H9 (cell line): ENCODE data around the gene WDSUB1. TPM values are rescaled to one million over a fixed set of nuclear protein-coding genes. Genes with fewer than 3 reads are reported as not detected.

ENCODE experiments used
- DNase-seq: peaks from one replicate; pipeline ENCODE4 v3.0.0-alpha.2; 2017
- H2AFZ ChIP-seq: one replicate; pipeline ENCODE4 v1.6.1; 2013; ENCODE audit warnings: mild to moderate bottlenecking, low read length, control low read depth, moderate library complexity
- H2AK5ac ChIP-seq: 2 replicates; pipeline ENCODE4 v1.6.1; 2013; ENCODE audit warnings: low read length, control low read depth, mixed read lengths; ENCODE audit not compliant: insufficient read length
- H2BK120ac ChIP-seq: one replicate; pipeline ENCODE4 v1.6.1; 2013; ENCODE audit warnings: low read depth, mild to moderate bottlenecking, low read length, control low read depth, inconsistent platforms; ENCODE audit not compliant: poor library complexity, severe bottlenecking
- H2BK12ac ChIP-seq: 2 replicates; pipeline ENCODE4 v1.6.1; 2013; ENCODE audit warnings: low read length, control low read depth, mixed read lengths, low read depth; ENCODE audit not compliant: insufficient read length
- H2BK15ac ChIP-seq: 2 replicates; pipeline ENCODE4 v1.6.1; 2013; ENCODE audit warnings: low read depth, low read length, control low read depth
- H2BK20ac ChIP-seq: one replicate; pipeline ENCODE4 v1.6.1; 2013; ENCODE audit warnings: low read depth, mild to moderate bottlenecking, low read length, control low read depth, inconsistent platforms; ENCODE audit not compliant: poor library complexity, severe bottlenecking
- H2BK5ac ChIP-seq: 2 replicates; pipeline ENCODE4 v1.6.1; 2013; ENCODE audit warnings: low read length, control low read depth, mixed read lengths; ENCODE audit not compliant: insufficient read length
- H3K14ac ChIP-seq: 2 replicates; pipeline ENCODE4 v1.6.1; 2013; ENCODE audit warnings: low read length, control low read depth; ENCODE audit not compliant: insufficient read depth
- H3K18ac ChIP-seq: 2 replicates; pipeline ENCODE4 v1.6.1; 2013; ENCODE audit warnings: low read depth, mild to moderate bottlenecking, mixed read lengths, low read length, control low read depth; ENCODE audit not compliant: insufficient read length
- H3K23ac ChIP-seq: 2 replicates; pipeline ENCODE4 v1.6.1; 2013; ENCODE audit warnings: low read length, control low read depth, mixed read lengths, low read depth; ENCODE audit not compliant: insufficient read length
- H3K23me2 ChIP-seq: 2 replicates; pipeline ENCODE4 v1.6.1; 2013; ENCODE audit warnings: low read depth, mild to moderate bottlenecking, mixed read lengths, low read length, control low read depth; ENCODE audit not compliant: insufficient read length, poor library complexity, severe bottlenecking
- H3K27ac ChIP-seq: 2 replicates; pipeline ENCODE4 v1.5.1; 2013; ENCODE audit warnings: low read length, control low read depth, mixed read lengths, low read depth; ENCODE audit not compliant: insufficient read length
- H3K27me3 ChIP-seq: 2 replicates; pipeline ENCODE4 v1.6.1; 2013; ENCODE audit warnings: low read length, control low read depth, inconsistent platforms; ENCODE audit not compliant: insufficient read depth
- H3K4ac ChIP-seq: 2 replicates; pipeline ENCODE4 v1.6.1; 2013; ENCODE audit warnings: low read depth, mild to moderate bottlenecking, control low read depth, inconsistent platforms, low read length, moderate library complexity
- H3K4me1 ChIP-seq: 2 replicates; pipeline ENCODE4 v1.6.1; 2013; ENCODE audit warnings: low read length, control low read depth, inconsistent platforms; ENCODE audit not compliant: insufficient read depth
- H3K4me2 ChIP-seq: 2 replicates; pipeline ENCODE4 v1.6.1; 2013; ENCODE audit warnings: low read length, control low read depth, mixed read lengths; ENCODE audit not compliant: insufficient read length, insufficient read depth
- H3K56ac ChIP-seq: 2 replicates; pipeline ENCODE4 v1.6.1; 2013; ENCODE audit warnings: low read depth, mild to moderate bottlenecking, mixed read lengths, low read length, control low read depth; ENCODE audit not compliant: insufficient read length
- H3K79me1 ChIP-seq: 2 replicates; pipeline ENCODE4 v1.6.1; 2013; ENCODE audit warnings: low read depth, mild to moderate bottlenecking, moderate library complexity, low read length, control low read depth, inconsistent platforms; ENCODE audit not compliant: insufficient read depth, poor library complexity, severe bottlenecking
- H3K79me2 ChIP-seq: 2 replicates; pipeline ENCODE4 v1.6.1; 2013; ENCODE audit warnings: low read length, control low read depth, inconsistent platforms; ENCODE audit not compliant: insufficient read depth
- H3K9ac ChIP-seq: 2 replicates; pipeline ENCODE4 v1.6.1; 2013; ENCODE audit warnings: low read length, control low read depth, mixed read lengths; ENCODE audit not compliant: insufficient read length; ENCODE audit errors: extremely low read depth
- H3K9me3 ChIP-seq: one replicate; pipeline ENCODE4 v1.6.1; 2013; ENCODE audit warnings: low read depth, low read length, inconsistent platforms; ENCODE audit not compliant: control insufficient read depth
- H3T11ph ChIP-seq: one replicate; pipeline ENCODE4 v1.6.1; 2013; ENCODE audit warnings: mild to moderate bottlenecking, low read length, control low read depth, inconsistent platforms
- H4K20me1 ChIP-seq: one replicate; pipeline ENCODE4 v1.6.1; 2013; ENCODE audit not compliant: control insufficient read depth, insufficient read length, insufficient read depth
- H4K5ac ChIP-seq: 2 replicates; pipeline ENCODE4 v1.6.1; 2013; ENCODE audit warnings: low read depth, mild to moderate bottlenecking, mixed read lengths, low read length, control low read depth; ENCODE audit not compliant: insufficient read length
- H4K8ac ChIP-seq: replicated peaks from 2 replicates; pipeline ENCODE4 v1.6.1; 2013; ENCODE audit warnings: low read length, control low read depth, mixed read lengths, low read depth; ENCODE audit not compliant: insufficient read length
- H4K91ac ChIP-seq: 2 replicates; pipeline ENCODE4 v1.6.1; 2013; ENCODE audit warnings: low read depth, mild to moderate bottlenecking, moderate library complexity, mixed read lengths, low read length, control low read depth; ENCODE audit not compliant: insufficient read length
- H3K27ac Mint-ChIP-seq, 3 experiments: 2 replicates in 2 of 3; 3 replicates in 1 of 3; pipeline ENCODE4 v1.8.0; 2020 to 2021; ENCODE audit warnings: mixed read lengths in 3 of 3, mild to moderate bottlenecking in 1 of 3, moderate library complexity in 1 of 3
- H3K27me3 Mint-ChIP-seq: 2 replicates; pipeline ENCODE4 v1.8.0; 2021; ENCODE audit warnings: low read depth, mild to moderate bottlenecking, moderate library complexity, mixed read lengths
- H3K36me3 Mint-ChIP-seq, 3 experiments: 2 replicates in 2 of 3; 3 replicates in 1 of 3; pipeline ENCODE4 v1.8.0; 2020 to 2021; ENCODE audit warnings: low read depth in 3 of 3, mixed read lengths in 3 of 3; ENCODE audit not compliant: insufficient read depth in 1 of 3
- H3K4me1 Mint-ChIP-seq, 2 experiments: 2 replicates each; pipeline ENCODE4 v1.8.0; 2020; ENCODE audit warnings: mixed read lengths in 2 of 2
- H3K4me3 Mint-ChIP-seq, 2 experiments: 2 replicates in 1 of 2; 3 replicates in 1 of 2; pipeline ENCODE4 v1.8.0; 2020 to 2021; ENCODE audit warnings: mild to moderate bottlenecking in 2 of 2, mixed read lengths in 2 of 2, moderate library complexity in 1 of 2
- H3K9me3 Mint-ChIP-seq, 2 experiments: 2 replicates in 1 of 2; 3 replicates in 1 of 2; pipeline ENCODE4 v1.8.0; 2020; ENCODE audit warnings: mild to moderate bottlenecking in 2 of 2, mixed read lengths in 2 of 2, moderate library complexity in 1 of 2
- WGBS: extraction: QIAGEN DNeasy Blood & Tissue Kit; methylation state at CpG from one replicate; pipeline ENCODE4 v1.1.7; 2013; ENCODE audit warnings: missing lambda C conversion rate, low lambda C conversion rate, mixed read lengths; ENCODE audit not compliant: insufficient read length; ENCODE audit errors: extremely low coverage; 5-methylcytosine and 5-hydroxymethylcytosine counted together
- total RNA-seq: library from RNA; stranded (reverse); gene quantifications from 2 replicates; pipeline ENCODE4 v1.2.1, GENCODE V29; 2021
- TF ChIP-seq, protein P1 (sequence below): fragments of 200-600 bp; sonication (generic); conservative IDR thresholded peaks from 3 replicates; pipeline ENCODE4 v1.8.0; 2021; ENCODE audit warnings: antibody characterized with exemption, mild to moderate bottlenecking

Gene WDSUB1
- total RNA-seq, 1 experiment from 2014 or later: 5.5 TPM

- Histone ChIP-seq H3K4ac (no peak overlapping the region), H3K27me3 (no peaks in the 10 kb centered on the region), H3K14ac (no peak overlapping the region), H2BK15ac (no peak overlapping the region), H2AK5ac (no peak overlapping the region), H3K23ac (no peak overlapping the region), H2BK20ac (no peak overlapping the region), H2BK5ac (no peak overlapping the region), H3K4me1 (no peaks in the 10 kb centered on the region), H3K79me2 (no peaks in the 10 kb centered on the region), H3K9ac (no peak overlapping the region), H4K8ac (no peak overlapping the region), H3K9me3 (no peaks in the 10 kb centered on the region), H2BK120ac (no peak overlapping the region), H4K20me1 (no peaks in the 10 kb centered on the region), H2AFZ (no peak overlapping the region), H3K4me2 (no peak overlapping the region), H2BK12ac (no peak overlapping the region), H3K79me1 (no peaks in the 10 kb centered on the region), H4K5ac (no peak overlapping the region), H3K27ac (no peak overlapping the region), H3T11ph (no peak overlapping the region), H4K91ac (no peak overlapping the region), H3K23me2 (no peaks in the 10 kb centered on the region), H3K56ac (no peak overlapping the region), H3K18ac (no peak overlapping the region)
- WGBS: no CpG with 5 or more reads among the region's 14 CpGs
- H3K27ac Mint-ChIP-seq: peak overlapping the region in 2 of 3 experiments; percentile 19 to 37; a peak in 2 of 7 replicates
- H3K27me3 Mint-ChIP-seq: peaks cover 2% of the 10 kb centered on the region; the same call in 1 of the 2 replicates
- no peaks in the 10 kb centered on the region for H3K9me3 Mint-ChIP-seq
- H3K4me3 Mint-ChIP-seq: no peak overlapping the region
- TF ChIP-seq, protein P1, sequence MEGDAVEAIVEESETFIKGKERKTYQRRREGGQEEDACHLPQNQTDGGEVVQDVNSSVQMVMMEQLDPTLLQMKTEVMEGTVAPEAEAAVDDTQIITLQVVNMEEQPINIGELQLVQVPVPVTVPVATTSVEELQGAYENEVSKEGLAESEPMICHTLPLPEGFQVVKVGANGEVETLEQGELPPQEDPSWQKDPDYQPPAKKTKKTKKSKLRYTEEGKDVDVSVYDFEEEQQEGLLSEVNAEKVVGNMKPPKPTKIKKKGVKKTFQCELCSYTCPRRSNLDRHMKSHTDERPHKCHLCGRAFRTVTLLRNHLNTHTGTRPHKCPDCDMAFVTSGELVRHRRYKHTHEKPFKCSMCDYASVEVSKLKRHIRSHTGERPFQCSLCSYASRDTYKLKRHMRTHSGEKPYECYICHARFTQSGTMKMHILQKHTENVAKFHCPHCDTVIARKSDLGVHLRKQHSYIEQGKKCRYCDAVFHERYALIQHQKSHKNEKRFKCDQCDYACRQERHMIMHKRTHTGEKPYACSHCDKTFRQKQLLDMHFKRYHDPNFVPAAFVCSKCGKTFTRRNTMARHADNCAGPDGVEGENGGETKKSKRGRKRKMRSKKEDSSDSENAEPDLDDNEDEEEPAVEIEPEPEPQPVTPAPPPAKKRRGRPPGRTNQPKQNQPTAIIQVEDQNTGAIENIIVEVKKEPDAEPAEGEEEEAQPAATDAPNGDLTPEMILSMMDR: no peak
- H3K4me1 Mint-ChIP-seq: peaks cover 0 to 9% of the 10 kb centered on the region in 2 experiments; a peak in 2 of 4 replicates
- DNase-seq: no peak
- peaks cover 0 to 11% (median 0%) of the 10 kb centered on the region in 3 experiments; a peak in 4 of 7 replicates for H3K36me3 Mint-ChIP-seq
Observed at GRCh38 chr2:159228081-159228581, 58.4 kb downstream of the WDSUB1 start.
